Gastroesophageal sphincter (tissue), 3 donors: ENCODE measurements around the gene ENOSF1.

ENCODE experiments used
- CTCF ChIP-seq, 4 experiments: fragments of 200-600 bp in 2 of 4; fragments of 450-650 bp in 2 of 4; sonication (generic) in 1 of 4; IDR thresholded peaks; one replicate each; pipeline ENCODE4 v1.5.1; 2017 to 2019; ENCODE audit warnings: antibody characterized with exemption in 4 of 4, mild to moderate bottlenecking in 2 of 4, moderate library complexity in 2 of 4
- EP300 ChIP-seq: sonication (generic); formaldehyde crosslinking; IDR thresholded peaks from one replicate; pipeline ENCODE4 v1.6.1; 2017; ENCODE audit warnings: antibody characterized with exemption, mild to moderate bottlenecking
- POLR2A ChIP-seq, 2 donors: fragments of 450-650 bp; IDR thresholded peaks; one replicate each; pipeline ENCODE4 v1.6.1; 2017; ENCODE audit warnings: antibody characterized with exemption in 2 of 2, mild to moderate bottlenecking in 2 of 2, moderate library complexity in 1 of 2

- no peak for TF ChIP-seq CTCF (IDR thresholded peaks at IDR 0.05)
- no peak for TF ChIP-seq POLR2A (IDR thresholded peaks at IDR 0.05)
- TF ChIP-seq EP300 = no peak
These were observed 71.2 kb downstream of the ENOSF1 start for GRCh38 chr18:641224-641623.
